HG03575 (cell line): ENCODE results near the gene GZMM.

Experiments used
- ATAC-seq: cut with Tn5 transposase; IDR thresholded peaks from one replicate; pipeline ENCODE4 v1.9.1; 2021; ENCODE audit not compliant: unreplicated experiment, insufficient number of reproducible peaks, low FRiP score; ENCODE audit errors: extremely low read depth

The GZMM gene

GRCh38 chr19:590396-590745, 46.5 kb downstream of the GZMM start:
- ATAC-seq = no peak

GRCh38 chr19:590750-591098, 46.9 kb downstream of the GZMM start:
- ATAC-seq = no peak

GRCh38 chr19:591099-591958, 47.5 kb downstream of the GZMM start:
- ATAC-seq = no peak

GRCh38 chr19:592101-592500, 48.2 kb downstream of the GZMM start:
- ATAC-seq = no peak

- ATAC-seq = no peak
Observed at GRCh38 chr19:593055-593454, 49.2 kb downstream of the GZMM start.

GRCh38 chr19:593505-593904, 49.7 kb downstream of the GZMM start:
- ATAC-seq = no peak

- no peak for ATAC-seq
Observed at GRCh38 chr19:594265-594870, 50.5 kb downstream of the GZMM start.

GRCh38 chr19:595326-596262, 51.7 kb downstream of the GZMM start:
- no peak for ATAC-seq

- no peak for ATAC-seq
Observed at GRCh38 chr19:596263-596655, 52.4 kb downstream of the GZMM start.

GRCh38 chr19:597406-598315, 53.8 kb downstream of the GZMM start:
- ATAC-seq = no peak
